HUES48 (cell line): ENCODE measurements around the gene CFAP57.

Experiments
- H3K27ac ChIP-seq: one replicate; pipeline ENCODE4 v1.7.0; 2013; ENCODE audit warnings: low read depth, low read length, inconsistent platforms
- H3K27me3 ChIP-seq: 2 replicates; pipeline ENCODE4 v1.6.1; 2013; ENCODE audit warnings: mild to moderate bottlenecking, low read length; ENCODE audit not compliant: control insufficient read depth, insufficient read depth
- H3K36me3 ChIP-seq: 2 replicates; pipeline ENCODE4 v1.6.1; 2013; ENCODE audit warnings: low read length; ENCODE audit not compliant: control insufficient read depth, insufficient read depth
- H3K4me1 ChIP-seq: 2 replicates; pipeline ENCODE4 v1.6.1; 2013; ENCODE audit warnings: mild to moderate bottlenecking, low read length; ENCODE audit not compliant: control insufficient read depth, insufficient read depth
- H3K4me3 ChIP-seq: 2 replicates; pipeline ENCODE4 v1.5.1; 2013; ENCODE audit warnings: mild to moderate bottlenecking, low read depth, low read length
- H3K9ac ChIP-seq: 2 replicates; pipeline ENCODE4 v1.6.1; 2013; ENCODE audit warnings: mild to moderate bottlenecking, low read depth, low read length, moderate library complexity
- H3K9me3 ChIP-seq: 2 replicates; pipeline ENCODE4 v1.6.1; 2013; ENCODE audit warnings: low read length; ENCODE audit not compliant: control insufficient read depth, insufficient read depth

The CFAP57 gene

DNA sequence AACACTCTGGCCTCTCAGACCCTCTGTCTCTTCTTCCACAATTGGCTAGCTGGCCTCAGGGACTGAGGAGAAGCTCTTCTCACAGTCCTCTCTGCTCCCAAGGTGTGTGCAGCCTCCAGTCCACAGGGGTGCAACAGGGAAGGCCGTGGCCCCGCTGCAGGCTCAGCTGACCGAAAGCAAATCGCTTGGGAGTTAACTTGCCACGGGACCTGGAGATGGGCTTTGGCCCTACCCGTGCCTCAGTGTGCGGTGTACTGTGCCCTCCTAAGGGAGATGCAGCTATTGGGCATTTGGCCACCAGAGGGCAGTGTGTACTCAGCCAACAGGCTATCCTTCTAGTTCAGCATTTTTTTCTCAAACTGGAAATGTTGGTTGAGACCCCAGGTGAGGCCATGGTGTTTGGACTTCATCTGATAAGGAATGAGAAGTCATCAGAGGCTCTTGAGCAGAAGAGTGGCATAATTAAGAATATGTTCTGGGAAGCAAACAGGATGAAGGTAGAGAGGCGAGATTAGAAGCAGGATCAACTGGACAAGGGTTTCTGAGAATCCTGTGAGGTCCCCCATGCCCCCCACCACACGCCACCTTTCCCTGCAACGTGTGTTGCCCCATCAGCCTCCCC, 55.1 kb downstream of the CFAP57 start:
- Histone ChIP-seq H3K36me3 (no peaks in the 10 kb centered on the region), H3K9ac (no peak overlapping the region), H3K27ac (no peak overlapping the region), H3K27me3 (no peaks in the 10 kb centered on the region), H3K9me3 (no peaks in the 10 kb centered on the region), H3K4me3 (no peak overlapping the region), H3K4me1 (peaks cover 14% of the 10 kb centered on the region; the same call in 1 of the 2 replicates)

DNA sequence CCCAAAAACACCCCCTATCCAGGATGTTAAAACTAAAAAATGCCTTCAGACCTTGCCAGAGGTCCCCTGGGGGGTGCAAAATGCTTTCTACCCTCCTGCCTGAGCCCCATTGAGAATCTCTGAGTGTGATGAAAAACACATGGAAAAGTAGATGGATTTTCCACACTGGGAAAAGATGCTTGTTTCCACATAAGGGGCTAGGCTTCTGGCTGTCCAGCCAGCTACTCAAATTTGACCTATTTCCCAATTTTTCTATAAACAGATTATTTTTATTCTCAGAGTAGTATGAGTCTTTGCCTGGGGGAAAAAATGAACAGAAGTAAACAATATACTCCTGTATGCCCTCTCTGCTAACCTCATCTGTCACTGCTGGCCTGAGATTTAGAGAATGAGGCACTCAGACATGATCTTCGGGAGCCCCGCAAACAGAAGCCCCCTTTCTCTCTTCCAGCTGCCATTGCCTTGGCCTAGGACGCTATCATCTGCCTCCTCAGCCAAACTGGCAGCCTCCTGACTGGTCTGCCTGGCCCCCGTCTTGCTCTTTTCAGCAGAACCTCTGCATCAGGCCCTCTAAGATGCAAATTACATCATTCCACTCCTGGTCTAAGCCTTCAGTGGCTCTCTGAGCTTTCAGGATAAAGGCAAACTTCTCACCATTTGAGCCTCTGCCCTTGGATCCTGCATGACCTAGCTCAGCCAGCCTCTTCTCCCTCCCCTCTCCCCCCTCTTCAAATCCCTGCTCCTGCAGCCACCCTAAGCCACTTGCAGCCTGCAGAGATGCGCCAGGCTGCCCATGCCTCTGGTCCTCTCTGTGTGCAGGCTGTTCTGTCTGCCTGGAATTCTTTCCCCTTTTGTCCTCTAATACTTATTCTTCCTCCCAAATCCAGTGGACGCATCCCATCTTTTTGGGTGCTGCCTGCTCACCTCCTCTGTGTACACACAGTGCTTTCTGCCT, 58.0 kb downstream of the CFAP57 start:
- Histone ChIP-seq H3K27me3 (no peaks in the 10 kb centered on the region), H3K36me3 (no peaks in the 10 kb centered on the region), H3K4me3 (no peak overlapping the region), H3K9ac (no peak overlapping the region), H3K27ac (no peak overlapping the region), H3K4me1 (peaks cover 14% of the 10 kb centered on the region; the same call in 1 of the 2 replicates), H3K9me3 (no peaks in the 10 kb centered on the region)

DNA sequence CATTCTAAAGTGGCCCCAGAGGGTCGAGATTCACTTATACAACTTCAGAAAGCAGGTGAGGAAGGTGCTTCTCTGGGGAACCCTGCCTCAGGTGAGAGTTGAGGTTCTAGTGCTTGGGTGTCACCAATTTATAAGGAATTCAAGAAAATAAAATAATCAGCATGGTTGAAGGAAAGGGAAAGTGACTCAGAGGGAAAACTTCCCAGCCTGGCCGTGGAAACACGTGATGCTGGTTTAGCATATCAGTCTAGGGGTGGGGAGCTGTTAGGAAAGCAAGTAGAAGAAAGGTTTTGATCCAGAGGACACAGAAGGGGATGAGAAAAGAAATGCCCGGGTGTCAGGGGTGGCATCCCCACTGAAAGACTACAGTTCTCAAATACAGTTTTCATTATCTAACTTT, 59.9 kb downstream of the CFAP57 start:
- Histone ChIP-seq H3K9ac (no peak overlapping the region), H3K9me3 (no peaks in the 10 kb centered on the region), H3K27me3 (no peaks in the 10 kb centered on the region), H3K4me3 (no peak overlapping the region), H3K4me1 (peaks cover 11% of the 10 kb centered on the region; the same call in 1 of the 2 replicates), H3K36me3 (no peaks in the 10 kb centered on the region), H3K27ac (no peak overlapping the region)

DNA sequence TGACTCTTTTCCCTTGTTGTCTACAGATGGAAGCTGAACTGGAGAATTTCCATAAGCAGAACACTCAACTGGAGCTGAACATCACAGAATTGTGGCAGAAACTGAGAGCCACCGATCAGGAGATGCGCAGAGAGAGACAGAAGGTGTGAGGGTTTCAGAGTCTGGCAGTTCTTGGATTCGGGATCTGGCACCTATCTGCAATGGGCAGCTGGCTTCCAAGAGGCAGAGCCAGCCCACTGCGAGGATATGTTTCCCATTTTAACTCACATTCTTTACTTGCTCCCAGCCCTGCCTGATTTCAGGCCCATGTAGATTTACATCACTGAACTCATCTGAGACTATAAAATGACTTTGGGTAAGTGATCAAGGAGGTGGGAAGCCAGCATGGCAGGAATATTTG, 60.4 kb downstream of the CFAP57 start:
- Histone ChIP-seq H3K9me3 (no peaks in the 10 kb centered on the region), H3K9ac (no peak overlapping the region), H3K4me1 (peaks cover 9% of the 10 kb centered on the region; the same call in 1 of the 2 replicates), H3K36me3 (no peaks in the 10 kb centered on the region), H3K4me3 (no peak overlapping the region), H3K27ac (no peak overlapping the region), H3K27me3 (no peaks in the 10 kb centered on the region)

DNA sequence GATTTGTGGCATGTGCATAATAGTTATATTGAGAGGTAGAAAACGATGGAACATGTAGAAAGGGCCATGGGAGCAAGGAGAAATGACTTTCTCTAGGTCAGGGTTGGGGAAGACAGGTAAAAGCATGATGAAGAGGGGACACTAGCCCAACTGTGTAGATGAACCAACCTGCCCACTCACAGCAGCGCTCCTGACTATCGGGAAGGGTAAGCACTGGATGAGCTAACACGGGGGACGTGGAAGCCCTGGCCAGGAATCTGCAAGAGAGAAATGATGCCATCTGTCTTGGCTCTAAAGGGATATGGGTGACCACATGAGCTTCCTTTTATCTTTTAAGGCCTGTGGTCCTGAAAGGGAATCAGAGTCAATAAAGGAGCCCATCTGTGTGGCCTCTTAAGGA, 61.5 kb downstream of the CFAP57 start:
- Histone ChIP-seq H3K4me3 (no peak overlapping the region), H3K9ac (no peak overlapping the region), H3K4me1 (peaks cover 7% of the 10 kb centered on the region; the same call in 1 of the 2 replicates), H3K27ac (no peak overlapping the region), H3K27me3 (no peaks in the 10 kb centered on the region), H3K36me3 (no peaks in the 10 kb centered on the region), H3K9me3 (no peaks in the 10 kb centered on the region)

GRCh38 chr1:43234267-43234666, 62.1 kb downstream of the CFAP57 start:
- H3K27ac ChIP-seq, result no peak overlapping the region
- no peak overlapping the region for H3K4me3 ChIP-seq
- H3K36me3 ChIP-seq, result no peaks in the 10 kb centered on the region
- H3K27me3 ChIP-seq, result no peaks in the 10 kb centered on the region
- H3K9ac ChIP-seq, result no peak overlapping the region
- H3K4me1 ChIP-seq, result peaks cover 7% of the 10 kb centered on the region; the same call in 1 of the 2 replicates
- no peaks in the 10 kb centered on the region for H3K9me3 ChIP-seq

DNA sequence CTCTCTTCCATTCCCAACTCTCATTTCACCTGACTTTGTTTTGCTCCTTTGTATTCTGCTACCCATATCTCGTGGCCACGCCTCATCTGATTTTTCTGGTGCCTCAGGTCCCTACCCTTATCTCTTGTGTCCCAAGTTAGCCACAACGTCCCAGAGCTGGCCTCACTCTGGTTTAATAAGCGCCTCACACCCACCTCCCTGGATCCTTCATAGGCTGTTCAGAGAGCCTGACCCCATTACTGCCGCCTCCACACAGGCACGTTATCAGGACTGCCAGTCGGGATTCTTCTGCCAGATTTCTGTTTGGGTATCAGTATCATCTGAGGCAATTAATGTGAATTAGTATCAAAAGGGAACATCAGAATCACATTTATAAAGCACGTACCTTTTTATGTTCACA, 62.9 kb downstream of the CFAP57 start:
- no peak overlapping the region for H3K4me3 ChIP-seq
- no peaks in the 10 kb centered on the region for H3K36me3 ChIP-seq
- no peaks in the 10 kb centered on the region for H3K27me3 ChIP-seq
- no peak overlapping the region for H3K9ac ChIP-seq
- peaks cover 6% of the 10 kb centered on the region; the same call in 1 of the 2 replicates for H3K4me1 ChIP-seq
- H3K27ac ChIP-seq, result no peak overlapping the region
- no peaks in the 10 kb centered on the region for H3K9me3 ChIP-seq

- Histone ChIP-seq H3K36me3 (no peaks in the 10 kb centered on the region), H3K27me3 (no peaks in the 10 kb centered on the region), H3K27ac (no peak overlapping the region), H3K4me3 (no peak overlapping the region), H3K4me1 (0 out of 2 replicates have a peak, but pooled peaks cover under 1% of the 10 kb centered on the region), H3K9me3 (no peaks in the 10 kb centered on the region), H3K9ac (no peak overlapping the region)
Observed at GRCh38 chr1:43235451-43236121, 63.5 kb downstream of the CFAP57 start.

DNA sequence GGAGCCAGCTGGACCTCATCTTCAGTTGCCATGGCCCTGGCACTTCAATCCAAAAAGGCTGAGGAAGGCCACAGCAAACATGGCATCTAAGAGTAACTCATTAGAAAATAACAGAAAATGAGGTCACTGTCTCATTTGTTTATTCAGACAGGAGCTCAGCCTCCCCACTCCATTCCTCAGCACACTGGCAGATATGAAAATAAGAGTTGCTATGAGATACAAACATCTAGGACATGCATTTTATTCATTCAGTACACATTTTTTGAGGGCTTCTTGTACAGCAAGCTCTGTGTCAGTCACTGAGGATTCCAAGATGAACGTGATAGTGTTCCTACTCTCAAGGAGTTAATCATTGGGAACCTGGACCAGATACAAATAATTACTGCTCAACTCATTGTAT, 65.0 kb downstream of the CFAP57 start:
- no peaks in the 10 kb centered on the region for H3K9me3 ChIP-seq
- H3K27me3 ChIP-seq, result no peaks in the 10 kb centered on the region
- H3K9ac ChIP-seq, result no peak overlapping the region
- no peak overlapping the region for H3K27ac ChIP-seq
- no peaks in the 10 kb centered on the region for H3K4me1 ChIP-seq
- no peaks in the 10 kb centered on the region for H3K36me3 ChIP-seq
- no peak overlapping the region for H3K4me3 ChIP-seq

GRCh38 chr1:43238085-43238484, 66.0 kb downstream of the CFAP57 start:
- Histone ChIP-seq H3K27me3 (no peaks in the 10 kb centered on the region), H3K4me3 (no peak overlapping the region), H3K36me3 (no peaks in the 10 kb centered on the region), H3K4me1 (no peaks in the 10 kb centered on the region), H3K9ac (no peak overlapping the region), H3K9me3 (no peaks in the 10 kb centered on the region), H3K27ac (no peak overlapping the region)
